ENCODE data around the gene ZNF768. TPM values are rescaled to one million over a fixed set of nuclear protein-coding genes. Genes with fewer than 3 reads are reported as not detected.

Gene ZNF768
- total and polyA plus RNA-seq, 2 of the 13 experiments (the other 11 are each of a cell fraction or from before 2014, with no cell fraction given): 26.7 to 34.4 TPM

DNA sequence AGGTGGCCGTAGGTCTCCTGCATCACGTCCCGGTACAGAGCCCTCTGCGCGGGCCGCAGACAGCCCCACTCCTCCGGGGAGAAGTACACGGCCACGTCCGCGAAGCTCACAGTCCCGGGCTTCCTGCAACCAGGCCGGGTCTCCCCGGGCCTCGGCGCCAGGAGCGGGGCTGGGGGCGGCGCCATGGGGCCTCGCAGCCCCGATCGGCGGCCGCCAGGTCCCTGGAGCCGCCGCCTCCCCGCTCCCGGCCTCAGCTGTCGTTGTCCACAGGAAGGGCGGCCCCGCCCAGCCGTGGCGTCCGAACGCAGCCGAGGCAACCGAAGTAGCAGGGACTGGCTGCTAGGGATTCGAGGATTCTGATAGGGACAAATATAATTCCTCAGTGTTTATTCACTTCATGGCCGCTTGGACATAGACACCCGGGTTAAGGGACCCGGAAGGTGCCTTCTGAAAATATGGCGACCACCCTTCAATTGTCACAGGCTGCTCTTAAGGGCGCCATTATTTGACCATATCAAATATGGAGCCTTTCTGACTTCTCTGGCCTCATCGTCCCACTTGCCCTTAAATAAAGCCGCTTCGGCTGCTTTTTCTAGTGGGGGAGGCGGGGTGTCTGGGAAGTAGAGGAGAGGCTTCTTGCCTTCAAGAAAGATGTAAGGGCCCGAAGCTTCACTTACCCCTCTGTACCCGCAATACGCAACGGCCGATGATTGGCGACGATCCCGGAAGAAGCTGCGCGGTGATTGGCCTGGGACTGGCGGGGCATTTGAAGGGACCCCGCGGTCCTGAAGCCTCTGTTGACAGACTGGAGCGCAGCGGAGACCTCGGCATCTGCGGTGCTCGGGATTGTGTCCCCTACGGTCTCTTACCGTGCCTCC, 45.3 kb upstream of the ZNF768 start, which contains the start of gene ZNF688 (continued):
- TF ChIP-seq, protein P1, sequence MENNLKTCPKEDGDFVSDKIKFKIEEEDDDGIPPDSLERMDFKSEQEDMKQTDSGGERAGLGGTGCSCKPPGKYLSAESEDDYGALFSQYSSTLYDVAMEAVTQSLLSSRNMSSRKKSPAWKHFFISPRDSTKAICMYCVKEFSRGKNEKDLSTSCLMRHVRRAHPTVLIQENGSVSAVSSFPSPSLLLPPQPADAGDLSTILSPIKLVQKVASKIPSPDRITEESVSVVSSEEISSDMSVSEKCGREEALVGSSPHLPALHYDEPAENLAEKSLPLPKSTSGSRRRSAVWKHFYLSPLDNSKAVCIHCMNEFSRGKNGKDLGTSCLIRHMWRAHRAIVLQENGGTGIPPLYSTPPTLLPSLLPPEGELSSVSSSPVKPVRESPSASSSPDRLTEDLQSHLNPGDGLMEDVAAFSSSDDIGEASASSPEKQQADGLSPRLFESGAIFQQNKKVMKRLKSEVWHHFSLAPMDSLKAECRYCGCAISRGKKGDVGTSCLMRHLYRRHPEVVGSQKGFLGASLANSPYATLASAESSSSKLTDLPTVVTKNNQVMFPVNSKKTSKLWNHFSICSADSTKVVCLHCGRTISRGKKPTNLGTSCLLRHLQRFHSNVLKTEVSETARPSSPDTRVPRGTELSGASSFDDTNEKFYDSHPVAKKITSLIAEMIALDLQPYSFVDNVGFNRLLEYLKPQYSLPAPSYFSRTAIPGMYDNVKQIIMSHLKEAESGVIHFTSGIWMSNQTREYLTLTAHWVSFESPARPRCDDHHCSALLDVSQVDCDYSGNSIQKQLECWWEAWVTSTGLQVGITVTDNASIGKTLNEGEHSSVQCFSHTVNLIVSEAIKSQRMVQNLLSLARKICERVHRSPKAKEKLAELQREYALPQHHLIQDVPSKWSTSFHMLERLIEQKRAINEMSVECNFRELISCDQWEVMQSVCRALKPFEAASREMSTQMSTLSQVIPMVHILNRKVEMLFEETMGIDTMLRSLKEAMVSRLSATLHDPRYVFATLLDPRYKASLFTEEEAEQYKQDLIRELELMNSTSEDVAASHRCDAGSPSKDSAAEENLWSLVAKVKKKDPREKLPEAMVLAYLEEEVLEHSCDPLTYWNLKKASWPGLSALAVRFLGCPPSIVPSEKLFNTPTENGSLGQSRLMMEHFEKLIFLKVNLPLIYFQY (CRISPR knock-in tag; IDR thresholded peaks at IDR 0.05; ENCODE audit: borderline replicate concordance): 0 out of 2 replicates have a peak, but pooled peaks have one; percentile 0
- TF ChIP-seq SMAD9 (CRISPR knock-in tag; IDR thresholded peaks at IDR 0.05) (no peak; the same call in 1 of the 2 replicates), PCBP1 (IDR thresholded peaks at IDR 0.05; ENCODE audit: borderline replicate concordance, low read depth, low read length) (no peak), CCDC6 (CRISPR knock-in tag; IDR thresholded peaks at IDR 0.05) (peak; percentile 9; the same call in 1 of the 2 replicates), KDM1A (CRISPR knock-in tag; IDR thresholded peaks at IDR 0.05) (no peak), ZNF546 (CRISPR knock-in tag; conservative IDR thresholded peaks at IDR 0.05) (0 out of 2 replicates have a peak, but pooled peaks have one; percentile 60), AGO2 (optimal IDR thresholded peaks at IDR 0.05; ENCODE audit: low read depth, low read length) (peak; percentile 93), SMARCE1 (IDR thresholded peaks at IDR 0.05; ENCODE audit: borderline replicate concordance) (no peak), FOXJ3 (CRISPR knock-in tag; IDR thresholded peaks at IDR 0.05; ENCODE audit: borderline replicate concordance) (0 out of 2 replicates have a peak, but pooled peaks have one; percentile 27), ZNF230 (CRISPR knock-in tag; IDR thresholded peaks at IDR 0.05) (peak; percentile 55), ZNF788 (CRISPR knock-in tag; IDR thresholded peaks at IDR 0.05; ENCODE audit: borderline replicate concordance) (peak; percentile 46; the same call in 1 of the 2 replicates), MTF2 (CRISPR knock-in tag; IDR thresholded peaks at IDR 0.05; ENCODE audit: borderline replicate concordance) (no peak), U2AF2 (IDR thresholded peaks at IDR 0.05; ENCODE audit: low read depth, low read length) (no peak), ZNF296 (CRISPR knock-in tag; conservative IDR thresholded peaks at IDR 0.05) (no peak), SRSF1 (optimal IDR thresholded peaks at IDR 0.05; ENCODE audit: low read depth, low read length) (peak; percentile 20)
- TF ChIP-seq, protein P2, sequence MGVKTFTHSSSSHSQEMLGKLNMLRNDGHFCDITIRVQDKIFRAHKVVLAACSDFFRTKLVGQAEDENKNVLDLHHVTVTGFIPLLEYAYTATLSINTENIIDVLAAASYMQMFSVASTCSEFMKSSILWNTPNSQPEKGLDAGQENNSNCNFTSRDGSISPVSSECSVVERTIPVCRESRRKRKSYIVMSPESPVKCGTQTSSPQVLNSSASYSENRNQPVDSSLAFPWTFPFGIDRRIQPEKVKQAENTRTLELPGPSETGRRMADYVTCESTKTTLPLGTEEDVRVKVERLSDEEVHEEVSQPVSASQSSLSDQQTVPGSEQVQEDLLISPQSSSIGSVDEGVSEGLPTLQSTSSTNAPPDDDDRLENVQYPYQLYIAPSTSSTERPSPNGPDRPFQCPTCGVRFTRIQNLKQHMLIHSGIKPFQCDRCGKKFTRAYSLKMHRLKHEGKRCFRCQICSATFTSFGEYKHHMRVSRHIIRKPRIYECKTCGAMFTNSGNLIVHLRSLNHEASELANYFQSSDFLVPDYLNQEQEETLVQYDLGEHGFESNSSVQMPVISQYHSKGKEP (CRISPR knock-in tag; IDR thresholded peaks at IDR 0.05): no peak
- TF ChIP-seq, protein P3, sequence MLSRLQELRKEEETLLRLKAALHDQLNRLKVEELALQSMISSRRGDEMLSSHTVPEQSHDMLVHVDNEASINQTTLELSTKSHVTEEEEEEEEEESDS (CRISPR knock-in tag; IDR thresholded peaks at IDR 0.05; ENCODE audit: borderline replicate concordance): no peak
- TF ChIP-seq, protein P4, sequence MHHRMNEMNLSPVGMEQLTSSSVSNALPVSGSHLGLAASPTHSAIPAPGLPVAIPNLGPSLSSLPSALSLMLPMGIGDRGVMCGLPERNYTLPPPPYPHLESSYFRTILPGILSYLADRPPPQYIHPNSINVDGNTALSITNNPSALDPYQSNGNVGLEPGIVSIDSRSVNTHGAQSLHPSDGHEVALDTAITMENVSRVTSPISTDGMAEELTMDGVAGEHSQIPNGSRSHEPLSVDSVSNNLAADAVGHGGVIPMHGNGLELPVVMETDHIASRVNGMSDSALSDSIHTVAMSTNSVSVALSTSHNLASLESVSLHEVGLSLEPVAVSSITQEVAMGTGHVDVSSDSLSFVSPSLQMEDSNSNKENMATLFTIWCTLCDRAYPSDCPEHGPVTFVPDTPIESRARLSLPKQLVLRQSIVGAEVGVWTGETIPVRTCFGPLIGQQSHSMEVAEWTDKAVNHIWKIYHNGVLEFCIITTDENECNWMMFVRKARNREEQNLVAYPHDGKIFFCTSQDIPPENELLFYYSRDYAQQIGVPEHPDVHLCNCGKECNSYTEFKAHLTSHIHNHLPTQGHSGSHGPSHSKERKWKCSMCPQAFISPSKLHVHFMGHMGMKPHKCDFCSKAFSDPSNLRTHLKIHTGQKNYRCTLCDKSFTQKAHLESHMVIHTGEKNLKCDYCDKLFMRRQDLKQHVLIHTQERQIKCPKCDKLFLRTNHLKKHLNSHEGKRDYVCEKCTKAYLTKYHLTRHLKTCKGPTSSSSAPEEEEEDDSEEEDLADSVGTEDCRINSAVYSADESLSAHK (CRISPR knock-in tag; IDR thresholded peaks at IDR 0.05; ENCODE audit: borderline replicate concordance): no peak

All from HepG2 (cell line).